ENCODE data around the gene KAT7.

- TF ChIP-seq CTCF (IDR thresholded peaks at IDR 0.05 in 4 of 5, conservative IDR thresholded peaks at IDR 0.05 in 1 of 5), result no peak
- no peak for TF ChIP-seq POLR2A (IDR thresholded peaks at IDR 0.05)
Measured at GRCh38 chr17:49798182-49798581, 9.7 kb downstream of the KAT7 start.

Measured in gastrocnemius medialis (tissue), 4 donors.